Gastrocnemius medialis (tissue), 4 donors: ENCODE measurements around the gene SPOCK1.

Experiments used
- CTCF ChIP-seq, 5 experiments: fragments of 450-650 bp in 3 of 5; fragments of 200-600 bp in 2 of 5; sonication (generic) in 2 of 5; IDR thresholded peaks in 4 of 5; conservative IDR thresholded peaks in 1 of 5; 1 replicate in 4 of 5; 2 replicates in 1 of 5; pipeline ENCODE4 v1.5.1; 2016 to 2019; ENCODE audit warnings: antibody characterized with exemption in 5 of 5, mild to moderate bottlenecking in 3 of 5, moderate library complexity in 3 of 5
- POLR2A ChIP-seq, 2 donors: fragments of 450-650 bp; IDR thresholded peaks; one replicate each; pipeline ENCODE4 v1.6.1; 2017; ENCODE audit warnings: antibody characterized with exemption in 2 of 2, mild to moderate bottlenecking in 2 of 2, moderate library complexity in 2 of 2

GRCh38 chr5:137454671-137455070 is 44.5 kb downstream of the SPOCK1 start:
- TF ChIP-seq CTCF (IDR thresholded peaks at IDR 0.05 in 4 of 5, conservative IDR thresholded peaks at IDR 0.05 in 1 of 5) (no peak), POLR2A (IDR thresholded peaks at IDR 0.05) (no peak)
